Activated CD4-positive, CD25-positive, alpha-beta regulatory T cell treated with anti-CD3 and anti-CD28 coated beads, Interleukin-2, amount 50 U/mL, for 16 hours (primary cell): Measurements from ENCODE around the gene ZNF317.
"Not testable (repeated sequence)": the region's sequence is repeated elsewhere in the genome, so short reads cannot be mapped to it uniquely, and the experiment has no call there.

ENCODE experiments used
- DNase-seq: peaks from one replicate; pipeline ENCODE4 v3.0.0-alpha.2; 2020; ENCODE audit warnings: low read depth, low spot score

ZNF317 gene

DNA sequence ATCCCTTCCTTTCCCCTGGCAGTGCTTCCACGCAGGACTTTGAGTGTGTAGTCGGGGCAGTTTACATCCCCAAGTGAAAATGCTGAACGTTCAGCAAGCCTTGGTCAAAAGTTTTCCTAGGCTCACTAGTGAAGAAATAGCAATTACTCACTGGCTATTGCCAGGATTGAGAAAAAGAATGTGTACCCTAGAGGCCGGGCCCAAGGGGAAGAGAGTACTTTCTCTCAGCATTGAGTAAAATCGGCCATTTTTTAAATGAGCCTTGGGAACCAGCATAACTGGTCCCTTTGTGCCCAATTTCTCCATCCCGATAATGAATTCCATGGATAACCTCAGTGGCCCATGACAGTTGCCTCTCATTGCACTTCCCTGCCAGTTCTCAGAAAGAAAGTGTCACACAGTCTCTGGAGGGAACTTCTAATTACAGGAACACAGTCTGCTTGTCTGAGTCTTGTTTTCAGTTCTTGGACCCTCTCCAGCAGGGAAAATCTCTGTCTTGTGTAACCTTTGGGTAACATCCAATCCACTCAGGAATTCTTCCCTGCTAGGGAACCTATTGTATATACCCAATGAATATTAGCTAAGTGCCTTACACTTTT lies 31.3 kb downstream of the ZNF317 start:
- DNase-seq, result no peak

DNA sequence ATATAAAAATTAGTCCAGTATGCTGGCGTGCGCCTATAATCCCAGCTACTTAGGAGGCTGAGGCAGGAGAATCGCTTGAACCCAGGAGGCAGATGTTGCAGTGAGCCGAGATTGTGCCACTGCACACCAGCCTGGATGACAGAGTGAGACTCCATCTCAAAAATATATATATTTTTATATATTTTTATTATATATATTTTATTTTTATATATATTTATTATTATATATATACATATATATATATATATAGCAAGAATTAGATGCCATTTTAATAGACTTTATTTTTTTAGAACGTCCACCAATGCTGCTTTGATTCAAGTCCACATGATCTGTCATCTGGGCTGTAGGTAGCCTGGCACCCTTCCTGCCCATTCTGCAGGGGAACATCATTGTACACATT lies 35.1 kb downstream of the ZNF317 start:
- DNase-seq, result no peak

DNA sequence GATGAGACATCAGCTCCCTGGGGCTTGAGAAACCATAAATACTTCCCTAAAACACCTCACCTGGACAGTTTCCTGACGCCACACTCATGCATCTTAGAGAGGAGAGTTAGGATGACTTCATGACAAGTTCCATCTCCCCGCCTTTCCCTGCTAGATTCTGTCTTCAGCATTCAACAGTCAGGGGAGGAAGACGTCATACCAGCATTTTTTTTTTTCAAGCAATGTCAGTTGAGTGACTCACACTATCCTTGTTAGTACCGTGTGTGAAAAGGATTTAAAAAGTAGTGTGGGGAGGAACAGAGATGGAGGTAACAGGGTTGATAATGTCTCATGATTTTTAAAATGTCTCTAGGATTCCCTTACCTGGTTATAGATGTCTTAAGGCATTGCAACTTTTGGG lies 38.7 kb downstream of the ZNF317 start, which contains the start of gene OR7D2:
Gene OR7D2 (plus strand): TSS at position 79 of the 400 bp plus-strand sequence. CDS start 6,803 bp downstream, outside the sequence.
- no peak for DNase-seq

DNA sequence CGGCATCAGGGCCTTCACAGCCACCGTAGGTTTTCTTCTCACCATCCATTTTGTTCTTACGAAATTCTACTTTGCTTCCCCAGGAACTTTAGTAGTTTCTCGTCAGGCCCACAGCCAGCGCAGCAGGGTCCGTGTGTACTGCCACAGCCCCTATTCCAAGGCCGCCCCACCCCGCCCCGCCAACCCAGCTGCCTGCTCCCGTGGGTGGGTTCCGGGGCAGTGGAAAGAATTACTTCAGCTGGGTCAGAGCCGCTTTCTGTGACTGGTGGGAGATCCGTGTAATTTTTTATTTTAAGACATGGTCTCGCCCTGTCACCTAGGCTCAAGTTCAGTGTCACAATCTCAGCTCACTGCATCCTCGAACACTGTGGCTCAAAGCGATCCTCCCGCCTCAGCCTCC lies 42.8 kb downstream of the ZNF317 start:
- no peak for DNase-seq

DNA sequence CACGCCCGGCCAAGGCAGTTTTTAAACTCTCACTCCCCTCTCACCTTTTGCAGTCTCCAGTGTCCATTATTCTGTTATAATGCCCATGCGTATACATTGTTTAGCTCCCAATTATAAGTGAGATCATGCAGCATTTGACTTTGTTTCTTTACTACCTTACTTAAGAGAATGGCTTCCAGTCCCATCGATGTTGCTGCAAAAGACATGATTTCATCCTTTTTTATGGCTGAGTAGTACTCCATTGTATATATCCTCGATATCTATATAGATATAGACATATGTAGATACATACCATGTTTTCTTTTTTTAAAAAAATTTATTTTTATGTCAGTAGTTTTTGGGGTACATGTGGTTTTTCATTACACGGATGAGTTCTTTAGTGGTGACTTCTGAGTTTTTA lies 47.0 kb downstream of the ZNF317 start:
- DNase-seq, result no peak

DNA sequence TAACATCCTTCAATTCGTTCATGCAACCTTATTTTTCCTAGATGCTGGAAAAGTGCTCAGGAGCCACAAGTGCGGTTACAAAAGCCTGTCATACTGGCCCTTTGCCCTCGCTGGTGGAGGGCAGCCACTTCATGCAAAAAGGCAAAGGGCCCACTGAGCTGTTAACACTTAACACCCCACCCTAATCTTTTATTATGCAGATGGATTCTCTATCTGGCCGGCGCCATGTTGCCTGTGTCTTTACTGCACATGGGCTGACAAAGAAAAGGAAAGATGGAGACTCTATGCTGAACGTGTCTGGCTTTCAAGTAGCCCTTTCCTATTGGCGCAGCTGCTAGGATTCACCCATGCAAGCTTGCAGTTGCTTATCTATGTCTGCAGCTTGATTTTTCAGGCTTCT lies 49.3 kb downstream of the ZNF317 start:
- no peak for DNase-seq

DNA sequence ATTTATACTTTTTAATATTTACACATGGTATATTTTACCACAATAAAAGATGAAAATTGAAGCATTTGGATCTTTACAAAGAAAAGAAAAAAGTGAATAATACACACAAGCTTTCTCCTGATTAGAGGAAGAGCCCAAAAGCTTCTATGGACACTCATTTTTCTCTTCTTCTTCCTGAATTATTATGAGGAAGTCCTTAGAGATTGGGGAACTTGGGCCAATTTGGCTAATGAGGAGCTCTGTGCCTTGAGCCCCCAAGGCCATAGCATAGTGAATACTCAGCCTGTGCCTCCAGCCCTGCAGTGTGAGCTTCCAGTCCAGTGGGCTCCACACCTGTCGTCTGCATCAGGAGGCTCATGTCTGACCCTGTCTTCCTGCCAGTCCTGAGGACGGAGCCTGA lies 57.8 kb downstream of the ZNF317 start:
- not testable (repeated sequence) for DNase-seq

DNA sequence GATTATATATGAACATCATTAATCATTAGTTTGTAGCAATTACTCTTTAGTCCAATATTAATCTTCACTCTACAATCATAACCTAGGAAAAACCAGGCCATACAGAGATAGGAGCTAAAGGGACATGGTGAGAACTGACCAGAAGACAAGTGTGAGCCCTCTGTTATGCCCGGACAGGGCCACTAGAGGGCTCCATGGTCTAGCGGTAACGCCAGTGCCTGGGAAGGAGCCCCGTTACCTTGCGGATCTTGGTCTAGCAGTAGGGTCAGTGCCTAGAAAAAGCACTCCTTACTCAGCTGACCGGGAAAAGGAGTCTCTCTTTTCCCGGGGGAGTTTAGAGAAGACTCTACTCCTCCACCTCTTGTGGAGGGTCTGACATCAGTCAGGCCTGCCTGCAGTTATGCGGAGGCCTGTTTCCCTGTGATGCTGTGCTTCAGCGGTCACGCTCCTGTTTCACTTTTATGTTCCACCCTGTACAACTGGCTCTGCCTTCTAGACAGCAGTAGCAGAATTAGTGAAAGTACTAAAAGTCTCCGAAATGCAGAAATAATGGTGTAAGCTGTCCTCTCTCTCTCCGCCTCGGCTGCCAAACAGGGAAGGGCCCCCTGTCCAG lies 65.4 kb downstream of the ZNF317 start:
- DNase-seq, result peak; percentile 51
